Gastroesophageal sphincter (tissue), 4 donors: Measurements from ENCODE around the gene FOXQ1. TPM values are rescaled to one million over a fixed set of nuclear protein-coding genes. Genes with fewer than 3 reads are reported as not detected.

Experiments
- ATAC-seq: fragments of 150-250 bp; one replicate; pipeline ENCODE4 v1.9.1; 2016; ENCODE audit warnings: mild to moderate bottlenecking, moderate library complexity
- H3K27ac ChIP-seq, 4 donors: fragments of 200-600 bp; sonication (generic) in 3 of 4; 1 replicate in 3 of 4; 2 replicates in 1 of 4; pipeline ENCODE4 v1.5.1; 2016 to 2019
- H3K27me3 ChIP-seq: fragments of 200-600 bp; sonication (generic); one replicate; pipeline ENCODE4 v1.5.1; 2019
- H3K36me3 ChIP-seq, 2 donors: fragments of 200-600 bp; sonication (generic); one replicate each; pipeline ENCODE4 v1.5.1; 2019; ENCODE audit warnings: control low read depth in 1 of 2
- H3K4me1 ChIP-seq, 3 donors: fragments of 200-600 bp; sonication (generic); 1 replicate in 2 of 3; 2 replicates in 1 of 3; pipeline ENCODE4 v1.5.1; 2016 to 2019; ENCODE audit warnings: control low read depth in 2 of 3
- H3K4me3 ChIP-seq, 2 donors: fragments of 200-600 bp; sonication (generic); one replicate each; pipeline ENCODE4 v1.5.1; 2019; ENCODE audit warnings: mild to moderate bottlenecking in 1 of 2, moderate library complexity in 1 of 2
- H3K9me3 ChIP-seq, 3 donors: fragments of 200-600 bp; sonication (generic); one replicate each; pipeline ENCODE4 v1.5.1; 2017 to 2019; ENCODE audit warnings: control low read depth in 2 of 3
- EP300 ChIP-seq: sonication (generic); formaldehyde crosslinking; IDR thresholded peaks from one replicate; pipeline ENCODE4 v1.6.1; 2017; ENCODE audit warnings: antibody characterized with exemption, mild to moderate bottlenecking
- POLR2A ChIP-seq, 2 donors: fragments of 450-650 bp; IDR thresholded peaks; one replicate each; pipeline ENCODE4 v1.6.1; 2017; ENCODE audit warnings: antibody characterized with exemption in 2 of 2, mild to moderate bottlenecking in 2 of 2, moderate library complexity in 1 of 2
- POLR2AphosphoS5 ChIP-seq: sonication (generic); formaldehyde crosslinking; IDR thresholded peaks from one replicate; pipeline ENCODE4 v1.6.1; 2017; ENCODE audit warnings: antibody characterized with exemption
- WGBS, 2 donors: methylation state at CpG; one replicate each; pipeline ENCODE4 v1.1.5; 2018; ENCODE audit warnings: low coverage in 1 of 2; 5-methylcytosine and 5-hydroxymethylcytosine counted together
- total RNA-seq, 4 donors: library from RNA; depleted of rRNA; stranded (reverse); fragments of >200 nt; gene quantifications; one replicate each; pipeline ENCODE4 v1.1.0, GENCODE V29; 2016
- TF ChIP-seq, protein P1 (sequence below), 4 experiments: fragments of 200-600 bp in 2 of 4; fragments of 450-650 bp in 2 of 4; sonication (generic) in 1 of 4; IDR thresholded peaks; one replicate each; pipeline ENCODE4 v1.5.1; 2017 to 2019; ENCODE audit warnings: antibody characterized with exemption in 4 of 4, mild to moderate bottlenecking in 2 of 4, moderate library complexity in 2 of 4

Gene FOXQ1
- total RNA-seq, 4 donors from 2014 or later = 0.40 to 7.0 (median 4.5) TPM

DNA sequence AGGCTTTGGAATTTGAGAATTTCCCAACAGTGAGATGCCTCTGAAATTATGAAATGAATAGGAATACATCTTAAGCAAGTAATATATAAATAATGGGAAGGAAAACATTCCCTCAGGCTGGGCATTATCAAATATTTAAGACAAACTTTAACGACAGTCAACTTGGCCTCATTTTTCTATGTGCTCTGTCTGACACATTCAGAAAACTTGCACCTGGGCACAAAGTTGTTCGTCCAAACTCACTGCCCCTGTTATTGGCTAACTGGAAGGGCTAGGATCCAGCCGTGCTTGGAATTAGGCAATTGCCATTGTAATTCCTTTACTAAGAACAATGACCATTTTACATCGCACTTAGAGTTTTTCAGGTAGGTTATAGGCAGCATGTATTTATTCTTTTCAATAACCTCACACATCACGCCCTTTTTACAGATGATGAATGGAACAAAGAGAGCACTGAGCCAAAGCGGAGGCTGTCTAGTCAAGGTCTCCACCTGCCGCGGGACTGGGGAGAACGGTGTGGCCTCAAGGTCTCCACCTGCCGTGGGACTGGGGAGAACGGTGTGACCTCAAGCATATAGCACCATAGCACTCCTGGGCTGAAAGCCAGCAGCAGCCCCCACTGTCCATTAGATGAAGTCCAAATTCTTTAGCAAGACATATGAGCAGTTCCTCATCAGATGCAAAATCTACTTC lies 40.7 kb upstream of the FOXQ1 start:
- Histone ChIP-seq H3K27me3 (no peaks in the 10 kb centered on the region), H3K4me1 (no peaks in the 10 kb centered on the region), H3K9me3 (no peaks in the 10 kb centered on the region), H3K4me3 (no peak overlapping the region), H3K27ac (no peak overlapping the region), H3K36me3 (no peaks in the 10 kb centered on the region)
- WGBS, 2 donors = 80 to 82% methylated on average over 7 to 8 of the region's 11 CpGs
- TF ChIP-seq POLR2A (IDR thresholded peaks at IDR 0.05) (no peak), EP300 (no peak), POLR2AphosphoS5 (no peak)
- TF ChIP-seq, protein P1, sequence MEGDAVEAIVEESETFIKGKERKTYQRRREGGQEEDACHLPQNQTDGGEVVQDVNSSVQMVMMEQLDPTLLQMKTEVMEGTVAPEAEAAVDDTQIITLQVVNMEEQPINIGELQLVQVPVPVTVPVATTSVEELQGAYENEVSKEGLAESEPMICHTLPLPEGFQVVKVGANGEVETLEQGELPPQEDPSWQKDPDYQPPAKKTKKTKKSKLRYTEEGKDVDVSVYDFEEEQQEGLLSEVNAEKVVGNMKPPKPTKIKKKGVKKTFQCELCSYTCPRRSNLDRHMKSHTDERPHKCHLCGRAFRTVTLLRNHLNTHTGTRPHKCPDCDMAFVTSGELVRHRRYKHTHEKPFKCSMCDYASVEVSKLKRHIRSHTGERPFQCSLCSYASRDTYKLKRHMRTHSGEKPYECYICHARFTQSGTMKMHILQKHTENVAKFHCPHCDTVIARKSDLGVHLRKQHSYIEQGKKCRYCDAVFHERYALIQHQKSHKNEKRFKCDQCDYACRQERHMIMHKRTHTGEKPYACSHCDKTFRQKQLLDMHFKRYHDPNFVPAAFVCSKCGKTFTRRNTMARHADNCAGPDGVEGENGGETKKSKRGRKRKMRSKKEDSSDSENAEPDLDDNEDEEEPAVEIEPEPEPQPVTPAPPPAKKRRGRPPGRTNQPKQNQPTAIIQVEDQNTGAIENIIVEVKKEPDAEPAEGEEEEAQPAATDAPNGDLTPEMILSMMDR (IDR thresholded peaks at IDR 0.05) = no peak
- no peak for ATAC-seq

GRCh38 chr6:1278061-1278720 lies 33.7 kb upstream of the FOXQ1 start:
- no peaks in the 10 kb centered on the region for H3K27me3 ChIP-seq
- H3K4me1 ChIP-seq = no peaks in the 10 kb centered on the region
- ATAC-seq = no peak
- TF ChIP-seq EP300 = no peak
- TF ChIP-seq, protein P1 (IDR thresholded peaks at IDR 0.05) = no peak
- no peak for TF ChIP-seq POLR2AphosphoS5
- TF ChIP-seq POLR2A (IDR thresholded peaks at IDR 0.05) = no peak
- H3K36me3 ChIP-seq = no peaks in the 10 kb centered on the region
- no peak overlapping the region for H3K27ac ChIP-seq
- H3K4me3 ChIP-seq = no peak overlapping the region
- no peaks in the 10 kb centered on the region for H3K9me3 ChIP-seq
- 81 to 96% methylated on average over 4 to 5 of the region's 5 CpGs for WGBS, 2 donors

DNA sequence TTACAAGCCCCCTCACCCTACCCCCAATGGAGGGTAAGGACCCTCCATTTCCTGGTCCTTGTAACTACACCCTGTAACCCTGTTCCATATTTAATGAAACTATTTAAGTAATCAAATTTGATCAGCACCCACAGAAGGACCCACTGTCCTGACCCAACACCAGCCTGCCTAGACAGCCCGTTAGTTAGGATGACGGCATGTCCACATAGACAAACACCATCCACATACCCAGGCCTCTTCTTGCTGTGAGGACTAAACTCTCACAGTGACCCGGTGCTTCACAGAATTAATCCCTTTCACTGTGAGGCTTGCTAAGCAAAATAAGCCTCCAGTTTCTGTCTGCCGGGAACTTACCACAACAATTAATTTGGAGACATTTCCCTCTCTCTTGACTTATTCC lies 32.8 kb upstream of the FOXQ1 start:
- no peaks in the 10 kb centered on the region for H3K9me3 ChIP-seq
- TF ChIP-seq, protein P1 (IDR thresholded peaks at IDR 0.05) = no peak
- TF ChIP-seq POLR2AphosphoS5 (no peak), POLR2A (IDR thresholded peaks at IDR 0.05) (no peak), EP300 (no peak)
- H3K27ac ChIP-seq = no peak overlapping the region
- no peak for ATAC-seq
- WGBS, 2 donors = 67 to 80% methylated on average over 1 to 3 of the region's 4 CpGs
- no peaks in the 10 kb centered on the region for H3K27me3 ChIP-seq
- H3K4me3 ChIP-seq = no peak overlapping the region
- H3K36me3 ChIP-seq = no peaks in the 10 kb centered on the region
- no peaks in the 10 kb centered on the region for H3K4me1 ChIP-seq

DNA sequence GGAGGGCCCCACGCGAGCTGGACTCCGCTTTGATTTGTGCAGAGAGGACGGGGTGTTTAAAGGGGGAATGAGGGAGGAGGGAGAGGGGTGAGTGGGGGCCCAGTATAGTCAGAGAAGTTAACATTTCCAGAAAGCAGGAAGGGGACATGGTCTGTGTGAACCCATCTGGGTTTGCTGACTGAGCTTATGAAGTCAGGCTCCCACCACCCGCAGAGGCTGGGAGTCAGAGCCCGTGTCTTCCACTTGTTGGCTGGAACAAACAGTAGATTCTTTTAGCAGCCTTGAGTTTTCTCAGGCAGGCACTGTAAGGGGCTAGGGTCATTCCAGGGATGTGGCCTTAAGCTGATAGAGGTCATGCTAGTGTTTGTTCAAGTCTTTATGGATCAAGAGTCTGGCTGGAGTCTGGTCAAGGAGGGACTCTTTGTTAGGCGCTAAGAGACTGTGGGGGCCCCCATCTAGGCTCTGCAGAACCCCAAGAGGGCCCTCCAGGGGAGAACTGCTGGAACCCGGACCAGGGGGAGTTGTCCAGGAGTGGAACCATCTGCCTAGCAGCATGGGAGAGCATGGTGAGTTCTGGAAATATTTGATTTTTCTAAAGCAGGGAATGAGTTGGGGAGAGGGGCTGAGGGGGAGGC lies 31.1 kb upstream of the FOXQ1 start:
- peaks cover 0 to under 1% of the 10 kb centered on the region in 2 donors for H3K36me3 ChIP-seq
- WGBS, 2 donors = 91 to 96% methylated on average over 4 of the region's 8 CpGs
- H3K4me3 ChIP-seq = no peak overlapping the region
- H3K27me3 ChIP-seq = no peaks in the 10 kb centered on the region
- TF ChIP-seq POLR2AphosphoS5 (no peak), EP300 (no peak), POLR2A (IDR thresholded peaks at IDR 0.05) (no peak)
- TF ChIP-seq, protein P1 (IDR thresholded peaks at IDR 0.05) = no peak
- ATAC-seq = no peak
- H3K4me1 ChIP-seq = peaks cover 0 to 7% (median 0%) of the 10 kb centered on the region in 3 donors
- no peaks in the 10 kb centered on the region for H3K9me3 ChIP-seq
- H3K27ac ChIP-seq = no peak overlapping the region
